ENCODE data around the gene DAPP1.
"Not testable (repeated sequence)": the region's sequence is repeated elsewhere in the genome, so short reads cannot be mapped to it uniquely, and the experiment has no call there.

DAPP1 gene

GRCh38 chr4:99822734-99823133 lies 6.1 kb downstream of the DAPP1 start:
- Histone ChIP-seq H3K4me1 (ENCODE audit: control insufficient read depth, insufficient read depth, low read length) (no peaks in the 10 kb centered on the region), H3K36me3 (ENCODE audit: control insufficient read depth, insufficient read depth, low read length) (no peaks in the 10 kb centered on the region), H3K9me3 (ENCODE audit: control insufficient read depth, low read length) (no peaks in the 10 kb centered on the region), H3K27me3 (ENCODE audit: control insufficient read depth, insufficient read depth, low read length, poor library complexity, severe bottlenecking) (no peaks in the 10 kb centered on the region), H3K4me3 (ENCODE audit: insufficient read depth, low read depth, low read length) (no peak overlapping the region), H3K27ac (ENCODE audit: insufficient read depth, low read depth, low read length, poor library complexity, severe bottlenecking) (no peak overlapping the region)
- 86 to 94% methylated on average over 3 of the region's 3 CpGs for WGBS, 2 experiments

GRCh38 chr4:99824070-99824599 lies 7.5 kb downstream of the DAPP1 start:
- Histone ChIP-seq H3K4me1 (ENCODE audit: control insufficient read depth, insufficient read depth, low read length) (no peaks in the 10 kb centered on the region), H3K4me3 (ENCODE audit: insufficient read depth, low read depth, low read length) (no peak overlapping the region), H3K27me3 (ENCODE audit: control insufficient read depth, insufficient read depth, low read length, poor library complexity, severe bottlenecking) (no peaks in the 10 kb centered on the region), H3K27ac (ENCODE audit: insufficient read depth, low read depth, low read length, poor library complexity, severe bottlenecking) (no peak overlapping the region), H3K36me3 (ENCODE audit: control insufficient read depth, insufficient read depth, low read length) (no peaks in the 10 kb centered on the region), H3K9me3 (ENCODE audit: control insufficient read depth, low read length) (no peaks in the 10 kb centered on the region)
- 94 to 100% methylated on average over 1 to 3 of the region's 3 CpGs for WGBS, 2 experiments

GRCh38 chr4:99825272-99825671 lies 8.6 kb downstream of the DAPP1 start:
- Histone ChIP-seq H3K9me3 (ENCODE audit: control insufficient read depth, low read length) (no peaks in the 10 kb centered on the region), H3K27ac (ENCODE audit: insufficient read depth, low read depth, low read length, poor library complexity, severe bottlenecking) (no peak overlapping the region), H3K36me3 (ENCODE audit: control insufficient read depth, insufficient read depth, low read length) (no peaks in the 10 kb centered on the region), H3K4me1 (ENCODE audit: control insufficient read depth, insufficient read depth, low read length) (no peaks in the 10 kb centered on the region), H3K4me3 (ENCODE audit: insufficient read depth, low read depth, low read length) (no peak overlapping the region), H3K27me3 (ENCODE audit: control insufficient read depth, insufficient read depth, low read length, poor library complexity, severe bottlenecking) (no peaks in the 10 kb centered on the region)
- 89 to 91% methylated on average over 3 of the region's 3 CpGs for WGBS, 2 experiments

DNA sequence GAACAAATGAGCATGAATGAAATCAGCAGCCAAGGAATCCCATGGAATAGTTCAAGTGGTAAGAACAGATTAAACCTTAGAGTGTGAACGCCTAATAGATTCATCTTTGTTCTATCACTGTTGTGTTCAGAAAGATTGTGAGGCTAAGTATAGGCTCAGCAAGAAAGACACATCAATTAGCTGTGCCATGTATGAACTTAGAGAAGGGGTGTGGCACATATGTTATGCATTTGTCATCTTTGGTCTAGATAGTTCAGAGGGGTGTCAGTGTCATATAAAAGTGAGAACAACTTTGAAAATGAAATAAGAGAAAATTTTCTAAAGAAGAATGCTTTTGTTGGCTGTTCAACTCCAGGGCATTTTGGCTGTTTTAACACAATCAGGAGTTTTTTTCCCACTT lies 9.4 kb downstream of the DAPP1 start:
- no peaks in the 10 kb centered on the region for H3K4me1 ChIP-seq (ENCODE audit: control insufficient read depth, insufficient read depth, low read length)
- H3K4me3 ChIP-seq (ENCODE audit: insufficient read depth, low read depth, low read length): no peak overlapping the region
- H3K27me3 ChIP-seq (ENCODE audit: control insufficient read depth, insufficient read depth, low read length, poor library complexity, severe bottlenecking): no peaks in the 10 kb centered on the region
- H3K36me3 ChIP-seq (ENCODE audit: control insufficient read depth, insufficient read depth, low read length): no peaks in the 10 kb centered on the region
- H3K27ac ChIP-seq (ENCODE audit: insufficient read depth, low read depth, low read length, poor library complexity, severe bottlenecking): no peak overlapping the region
- 89 to 97% methylated on average over 1 of the region's 1 CpG for WGBS, 2 experiments
- H3K9me3 ChIP-seq (ENCODE audit: control insufficient read depth, low read length): no peaks in the 10 kb centered on the region

- H3K27ac ChIP-seq (ENCODE audit: insufficient read depth, low read depth, low read length, poor library complexity, severe bottlenecking): no peak overlapping the region
- H3K9me3 ChIP-seq (ENCODE audit: control insufficient read depth, low read length): no peaks in the 10 kb centered on the region
- 92 to 93% methylated on average over 5 to 6 of the region's 6 CpGs for WGBS, 2 experiments
- H3K36me3 ChIP-seq (ENCODE audit: control insufficient read depth, insufficient read depth, low read length): no peaks in the 10 kb centered on the region
- H3K4me1 ChIP-seq (ENCODE audit: control insufficient read depth, insufficient read depth, low read length): no peaks in the 10 kb centered on the region
- no peak overlapping the region for H3K4me3 ChIP-seq (ENCODE audit: insufficient read depth, low read depth, low read length)
- H3K27me3 ChIP-seq (ENCODE audit: control insufficient read depth, insufficient read depth, low read length, poor library complexity, severe bottlenecking): no peaks in the 10 kb centered on the region
Observed at GRCh38 chr4:99827454-99827853, 10.8 kb downstream of the DAPP1 start.

DNA sequence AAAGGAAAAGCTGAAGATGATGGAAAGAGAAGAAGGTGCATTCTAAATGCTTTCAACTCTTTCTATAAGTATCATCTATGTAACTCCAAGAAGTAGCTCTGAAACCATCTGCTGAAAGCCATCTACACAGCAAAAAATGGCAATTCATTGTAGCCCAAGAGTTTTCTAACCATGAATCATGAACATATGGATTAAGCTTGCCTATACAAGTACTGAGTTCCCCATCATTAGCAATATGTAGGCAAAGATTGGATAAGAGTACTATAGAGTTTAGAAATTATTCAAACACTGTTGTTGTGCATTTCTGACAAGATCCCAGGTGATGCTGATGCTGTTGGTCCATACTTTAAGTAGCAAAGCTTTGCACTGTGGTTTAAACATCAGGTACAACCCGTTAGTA lies 11.2 kb downstream of the DAPP1 start:
- Histone ChIP-seq H3K9me3 (ENCODE audit: control insufficient read depth, low read length) (no peaks in the 10 kb centered on the region), H3K4me1 (ENCODE audit: control insufficient read depth, insufficient read depth, low read length) (no peaks in the 10 kb centered on the region), H3K36me3 (ENCODE audit: control insufficient read depth, insufficient read depth, low read length) (no peaks in the 10 kb centered on the region), H3K4me3 (ENCODE audit: insufficient read depth, low read depth, low read length) (no peak overlapping the region), H3K27ac (ENCODE audit: insufficient read depth, low read depth, low read length, poor library complexity, severe bottlenecking) (no peak overlapping the region), H3K27me3 (ENCODE audit: control insufficient read depth, insufficient read depth, low read length, poor library complexity, severe bottlenecking) (no peaks in the 10 kb centered on the region)
- WGBS, 2 experiments: no CpG with 5 or more reads among the region's 1 CpG

DNA sequence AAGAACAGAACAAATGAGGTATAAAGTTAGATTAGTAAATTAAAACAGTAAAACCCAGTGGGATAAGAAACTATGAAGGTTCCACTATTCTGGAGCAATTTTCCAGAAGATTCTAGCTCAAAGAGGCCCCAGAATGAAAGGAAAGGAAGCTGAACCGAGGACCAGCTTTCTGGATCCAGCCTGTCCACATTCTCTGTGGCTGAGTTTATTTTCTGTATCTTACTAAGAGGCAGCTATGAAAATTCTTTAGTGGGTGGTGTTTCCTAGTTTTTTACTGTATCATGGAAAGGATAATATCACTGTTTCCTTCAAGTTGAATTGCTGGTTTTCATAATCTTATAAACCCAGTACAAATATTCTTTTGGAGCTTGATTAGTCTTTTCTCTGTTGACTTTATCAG lies 11.8 kb downstream of the DAPP1 start:
- Histone ChIP-seq H3K9me3 (ENCODE audit: control insufficient read depth, low read length) (no peaks in the 10 kb centered on the region), H3K36me3 (ENCODE audit: control insufficient read depth, insufficient read depth, low read length) (no peaks in the 10 kb centered on the region), H3K4me3 (ENCODE audit: insufficient read depth, low read depth, low read length) (no peak overlapping the region), H3K27ac (ENCODE audit: insufficient read depth, low read depth, low read length, poor library complexity, severe bottlenecking) (no peak overlapping the region), H3K27me3 (ENCODE audit: control insufficient read depth, insufficient read depth, low read length, poor library complexity, severe bottlenecking) (no peaks in the 10 kb centered on the region), H3K4me1 (ENCODE audit: control insufficient read depth, insufficient read depth, low read length) (no peaks in the 10 kb centered on the region)
- 76 to 84% methylated on average over 1 of the region's 1 CpG for WGBS, 2 experiments

- not testable (repeated sequence) for H3K36me3 ChIP-seq (ENCODE audit: control insufficient read depth, insufficient read depth, low read length); H3K27ac ChIP-seq (ENCODE audit: insufficient read depth, low read depth, low read length, poor library complexity, severe bottlenecking); H3K4me1 ChIP-seq (ENCODE audit: control insufficient read depth, insufficient read depth, low read length); H3K4me3 ChIP-seq (ENCODE audit: insufficient read depth, low read depth, low read length); H3K9me3 ChIP-seq (ENCODE audit: control insufficient read depth, low read length); H3K27me3 ChIP-seq (ENCODE audit: control insufficient read depth, insufficient read depth, low read length, poor library complexity, severe bottlenecking)
- WGBS, 2 experiments: 89 to 96% methylated on average over 5 of the region's 5 CpGs
Observed at GRCh38 chr4:99830051-99830450, 13.4 kb downstream of the DAPP1 start.

DNA sequence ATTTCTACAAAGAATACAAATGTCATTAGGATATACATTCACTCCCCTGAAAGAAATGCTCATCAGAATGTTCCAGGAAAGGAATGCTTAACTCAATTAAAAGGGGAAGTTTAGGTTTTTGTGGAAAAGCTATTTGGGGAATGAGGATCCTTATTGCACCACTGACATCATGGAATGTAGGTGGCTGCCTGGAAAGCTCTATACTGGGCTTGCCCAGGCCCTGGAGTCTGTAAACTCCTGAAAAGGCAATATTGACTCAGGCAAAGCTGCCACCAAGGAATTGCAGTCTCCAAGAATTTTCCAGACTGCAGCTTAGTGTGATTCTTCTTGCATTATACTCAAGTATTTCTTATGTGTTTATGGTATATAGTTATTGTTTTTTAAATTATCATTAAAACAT lies 15.7 kb downstream of the DAPP1 start:
- Histone ChIP-seq H3K4me1 (ENCODE audit: control insufficient read depth, insufficient read depth, low read length) (no peaks in the 10 kb centered on the region), H3K4me3 (ENCODE audit: insufficient read depth, low read depth, low read length) (no peak overlapping the region), H3K27ac (ENCODE audit: insufficient read depth, low read depth, low read length, poor library complexity, severe bottlenecking) (no peak overlapping the region), H3K9me3 (ENCODE audit: control insufficient read depth, low read length) (no peaks in the 10 kb centered on the region), H3K27me3 (ENCODE audit: control insufficient read depth, insufficient read depth, low read length, poor library complexity, severe bottlenecking) (no peaks in the 10 kb centered on the region), H3K36me3 (ENCODE audit: control insufficient read depth, insufficient read depth, low read length) (no peaks in the 10 kb centered on the region)

DNA sequence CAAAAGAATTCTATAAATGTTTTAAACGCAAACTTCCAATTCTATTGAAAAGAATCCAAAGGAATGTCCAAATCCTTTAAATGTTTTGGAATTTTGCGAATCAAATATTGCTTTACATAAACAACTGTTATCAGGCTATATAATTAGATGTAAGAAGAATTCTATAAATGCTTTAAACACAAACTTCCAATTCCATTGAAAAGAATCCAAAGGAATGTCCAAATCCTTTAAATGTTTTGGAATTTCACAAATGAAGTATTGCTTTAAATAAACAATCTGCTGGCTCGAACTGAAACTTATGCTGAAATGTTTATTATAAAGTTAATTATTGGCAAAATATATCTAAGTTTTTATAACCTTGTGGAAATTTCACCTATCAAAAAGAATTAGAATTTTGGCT lies 16.1 kb downstream of the DAPP1 start:
- no peaks in the 10 kb centered on the region for H3K9me3 ChIP-seq (ENCODE audit: control insufficient read depth, low read length)
- no peak overlapping the region for H3K4me3 ChIP-seq (ENCODE audit: insufficient read depth, low read depth, low read length)
- no peaks in the 10 kb centered on the region for H3K27me3 ChIP-seq (ENCODE audit: control insufficient read depth, insufficient read depth, low read length, poor library complexity, severe bottlenecking)
- H3K27ac ChIP-seq (ENCODE audit: insufficient read depth, low read depth, low read length, poor library complexity, severe bottlenecking): no peak overlapping the region
- 100% methylated on average over 2 of the region's 3 CpGs; no CpG with 5 or more reads in 1 of the 2 experiments for WGBS, 2 experiments
- no peaks in the 10 kb centered on the region for H3K4me1 ChIP-seq (ENCODE audit: control insufficient read depth, insufficient read depth, low read length)
- H3K36me3 ChIP-seq (ENCODE audit: control insufficient read depth, insufficient read depth, low read length): no peaks in the 10 kb centered on the region

DNA sequence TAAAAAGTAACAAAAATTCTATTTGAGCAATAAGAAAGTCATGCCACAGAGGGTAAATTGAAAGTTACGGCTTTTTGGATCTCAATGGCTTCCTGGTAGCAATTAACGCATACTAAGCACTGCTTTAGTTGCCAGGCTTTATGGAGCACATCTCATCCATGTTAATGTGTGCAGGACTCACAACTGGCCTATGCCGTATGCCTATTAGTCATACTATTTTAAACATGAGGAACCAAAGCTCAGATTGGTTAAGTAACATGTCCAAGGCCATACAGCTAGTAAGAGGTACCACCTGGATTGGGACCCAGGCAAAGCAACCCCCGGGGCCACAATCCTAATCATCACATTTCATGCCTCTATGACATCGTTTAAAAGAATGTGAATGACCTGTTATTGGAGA lies 17.1 kb downstream of the DAPP1 start:
- Histone ChIP-seq H3K36me3 (ENCODE audit: control insufficient read depth, insufficient read depth, low read length) (no peaks in the 10 kb centered on the region), H3K27ac (ENCODE audit: insufficient read depth, low read depth, low read length, poor library complexity, severe bottlenecking) (no peak overlapping the region), H3K4me3 (ENCODE audit: insufficient read depth, low read depth, low read length) (no peak overlapping the region), H3K27me3 (ENCODE audit: control insufficient read depth, insufficient read depth, low read length, poor library complexity, severe bottlenecking) (no peaks in the 10 kb centered on the region), H3K9me3 (ENCODE audit: control insufficient read depth, low read length) (no peaks in the 10 kb centered on the region), H3K4me1 (ENCODE audit: control insufficient read depth, insufficient read depth, low read length) (no peaks in the 10 kb centered on the region)
- WGBS, 2 experiments: 68 to 76% methylated on average over 5 of the region's 5 CpGs
